Measurements from ENCODE around the gene TTLL13. TPM values are rescaled to one million over a fixed set of nuclear protein-coding genes. Genes with fewer than 3 reads are reported as not detected.

The TTLL13 gene
- total RNA-seq, 1 experiment from 2014 or later: 1.0 TPM

GRCh38 chr15:90231028-90232017, 18.0 kb upstream of the TTLL13 start:
- TF ChIP-seq TCF7L2 (IDR thresholded peaks at IDR 0.05; ENCODE audit: borderline replicate concordance, extremely low read depth, insufficient read depth, insufficient read length) (no peak), CBX3 (IDR thresholded peaks at IDR 0.05; ENCODE audit: low read depth) (no peak), FOSL1 (IDR thresholded peaks at IDR 0.05; ENCODE audit: low read depth) (no peak), RAD21 (IDR thresholded peaks at IDR 0.05; ENCODE audit: low read depth) (no peak), ZFX (IDR thresholded peaks at IDR 0.05) (no peak), JUND (IDR thresholded peaks at IDR 0.05) (no peak), SRF (IDR thresholded peaks at IDR 0.05; ENCODE audit: low read depth) (no peak), ATF3 (IDR thresholded peaks at IDR 0.05) (no peak), SP1 (IDR thresholded peaks at IDR 0.05; ENCODE audit: low read depth) (no peak), CEBPB (IDR thresholded peaks at IDR 0.05; ENCODE audit: low read depth) (no peak), EZH2 (IDR thresholded peaks at IDR 0.05) (no peak), ZBTB33 (IDR thresholded peaks at IDR 0.05; ENCODE audit: extremely low read depth, insufficient replicate concordance, low read length) (no peak), POLR2A (IDR thresholded peaks at IDR 0.05; ENCODE audit: borderline replicate concordance, extremely low read depth, insufficient read depth, insufficient read length) (no peak), CTCF (IDR thresholded peaks at IDR 0.05 in 2 of 3, conservative IDR thresholded peaks at IDR 0.05 in 1 of 3; ENCODE audit: borderline replicate concordance in 1 of 3, insufficient read depth in 1 of 3, low read depth in 2 of 3, low read length in 2 of 3) (no peak)
- BruUV-seq (replicated peaks): no TSS peak
- no peaks in the 10 kb centered on the region for H3K9me2 ChIP-seq (ENCODE audit: insufficient read depth)
- H3K27me3 ChIP-seq (ENCODE audit: insufficient read depth, low read length): no peaks in the 10 kb centered on the region
- intact Hi-C loops (cut with micrococcal nuclease): no loop called here
- H3K9me3 ChIP-seq (ENCODE audit: control insufficient read depth in 1 of 2, insufficient read depth in 1 of 2, low read depth in 1 of 2, low read length in 2 of 2): no peaks in the 10 kb centered on the region
- peak overlapping the region; percentile 89; the same call in 1 of the 2 replicates for H3K4me2 ChIP-seq (ENCODE audit: low read length)
- ChIA-PET CTCF (interaction anchor here (2.7 kb wide), 1 partner anchor 17 kb away, joined by 15 read pairs; no protein-coding TSS in a partner anchor), RAD21 (ENCODE audit: low non-redundant PET in 1 of 2, low total read pairs in 2 of 2, uncharacterized antibody in 2 of 2, unreplicated experiment in 2 of 2) (no interaction called here), POLR2A (no interaction called here)
- no peak overlapping the region for H3K4me3 ChIP-seq (replicated peaks in 1 of 2; ENCODE audit: low read depth in 1 of 2, low read length in 2 of 2)
- no peak overlapping the region for H2AFZ ChIP-seq (ENCODE audit: low read depth, low read length, poor library complexity, severe bottlenecking)
- peaks cover 9 to 34% of the 10 kb centered on the region in 2 experiments; a peak in 3 of 4 replicates for H3K4me1 ChIP-seq (ENCODE audit: control insufficient read depth in 1 of 2, insufficient read depth in 2 of 2, low read length in 2 of 2)
- H3K36me3 ChIP-seq (ENCODE audit: control insufficient read depth in 1 of 2, insufficient read depth in 2 of 2, low read length in 2 of 2): peaks cover 20 to 35% of the 10 kb centered on the region in 2 experiments
- no peak overlapping the region for H3K27ac ChIP-seq (ENCODE audit: low read depth, low read length)
- H3K79me2 ChIP-seq (ENCODE audit: insufficient read depth, low read length): peaks cover 15% of the 10 kb centered on the region
- ATAC-seq (no peak), DNase-seq (ENCODE audit: low read depth, low spot score) (no peak)
- H4K20me1 ChIP-seq (ENCODE audit: insufficient read depth): no peaks in the 10 kb centered on the region
- H3K9ac ChIP-seq (ENCODE audit: low read length): no peak overlapping the region
